ENCODE data around the gene CHCHD4. TPM values are rescaled to one million over a fixed set of nuclear protein-coding genes. Genes with fewer than 3 reads are reported as not detected.

CHCHD4 gene
- total RNA-seq, 1 experiment from 2014 or later: 27.5 TPM

DNA sequence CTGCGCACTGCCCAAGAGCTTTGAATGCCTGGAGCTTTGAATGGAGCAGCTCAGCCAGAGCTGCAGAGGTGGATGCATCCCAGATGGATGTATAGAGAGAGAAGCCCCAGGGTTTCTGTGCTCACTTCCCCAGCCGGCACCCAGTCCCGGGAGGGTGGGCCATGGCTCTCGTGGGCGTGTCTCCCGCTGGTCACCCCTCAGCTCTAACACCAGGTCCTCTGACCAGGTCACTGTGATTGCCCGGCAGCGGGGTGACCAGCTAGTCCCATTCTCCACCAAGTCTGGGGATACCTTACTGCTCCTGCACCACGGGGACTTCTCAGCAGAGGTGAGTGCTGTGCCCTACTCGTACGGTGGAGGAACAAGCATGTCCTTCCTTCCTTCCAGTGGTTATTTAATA, 10.9 kb upstream of the CHCHD4 start (continued):
- TF ChIP-seq, protein P1, sequence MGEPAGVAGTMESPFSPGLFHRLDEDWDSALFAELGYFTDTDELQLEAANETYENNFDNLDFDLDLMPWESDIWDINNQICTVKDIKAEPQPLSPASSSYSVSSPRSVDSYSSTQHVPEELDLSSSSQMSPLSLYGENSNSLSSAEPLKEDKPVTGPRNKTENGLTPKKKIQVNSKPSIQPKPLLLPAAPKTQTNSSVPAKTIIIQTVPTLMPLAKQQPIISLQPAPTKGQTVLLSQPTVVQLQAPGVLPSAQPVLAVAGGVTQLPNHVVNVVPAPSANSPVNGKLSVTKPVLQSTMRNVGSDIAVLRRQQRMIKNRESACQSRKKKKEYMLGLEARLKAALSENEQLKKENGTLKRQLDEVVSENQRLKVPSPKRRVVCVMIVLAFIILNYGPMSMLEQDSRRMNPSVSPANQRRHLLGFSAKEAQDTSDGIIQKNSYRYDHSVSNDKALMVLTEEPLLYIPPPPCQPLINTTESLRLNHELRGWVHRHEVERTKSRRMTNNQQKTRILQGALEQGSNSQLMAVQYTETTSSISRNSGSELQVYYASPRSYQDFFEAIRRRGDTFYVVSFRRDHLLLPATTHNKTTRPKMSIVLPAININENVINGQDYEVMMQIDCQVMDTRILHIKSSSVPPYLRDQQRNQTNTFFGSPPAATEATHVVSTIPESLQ (CRISPR knock-in tag; IDR thresholded peaks at IDR 0.05): no peak
- TF ChIP-seq ZNF423 (CRISPR knock-in tag; IDR thresholded peaks at IDR 0.05) (no peak), TEAD4 (CRISPR knock-in tag; IDR thresholded peaks at IDR 0.05) (no peak)
- TF ChIP-seq, protein P2, sequence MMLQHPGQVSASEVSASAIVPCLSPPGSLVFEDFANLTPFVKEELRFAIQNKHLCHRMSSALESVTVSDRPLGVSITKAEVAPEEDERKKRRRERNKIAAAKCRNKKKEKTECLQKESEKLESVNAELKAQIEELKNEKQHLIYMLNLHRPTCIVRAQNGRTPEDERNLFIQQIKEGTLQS (CRISPR knock-in tag; conservative IDR thresholded peaks at IDR 0.05): no peak

DNA sequence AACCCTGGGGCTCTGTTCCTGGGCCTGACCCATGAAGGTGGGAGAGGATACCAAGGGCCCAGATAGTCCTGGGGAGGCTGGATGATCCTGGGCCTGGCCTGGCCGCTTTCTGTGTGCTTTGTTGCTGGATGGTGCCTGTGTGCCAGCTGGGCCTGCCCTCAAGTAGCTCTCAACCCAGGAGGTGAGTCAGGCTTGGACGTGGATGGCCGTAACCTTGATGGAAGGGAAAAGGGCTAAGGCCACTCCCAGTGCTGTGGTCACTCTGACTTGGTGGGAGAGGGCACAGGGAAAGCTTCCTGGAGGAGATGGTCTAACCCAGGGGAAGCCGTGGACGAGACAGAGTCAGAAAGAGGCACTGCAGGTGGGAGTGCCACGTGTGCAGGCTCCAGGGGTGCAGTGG, 9.6 kb upstream of the CHCHD4 start:
- POLR2A ChIA-PET: no interaction called here
- H3K4me3 Mint-ChIP-seq: no peak overlapping the region
- no peaks in the 10 kb centered on the region for H3K4me1 Mint-ChIP-seq
- ATAC-seq (no peak), DNase-seq (ENCODE audit: low spot score) (no peak)
- H3K36me3 Mint-ChIP-seq: peaks cover 38% of the 10 kb centered on the region
- TF ChIP-seq, protein P3, sequence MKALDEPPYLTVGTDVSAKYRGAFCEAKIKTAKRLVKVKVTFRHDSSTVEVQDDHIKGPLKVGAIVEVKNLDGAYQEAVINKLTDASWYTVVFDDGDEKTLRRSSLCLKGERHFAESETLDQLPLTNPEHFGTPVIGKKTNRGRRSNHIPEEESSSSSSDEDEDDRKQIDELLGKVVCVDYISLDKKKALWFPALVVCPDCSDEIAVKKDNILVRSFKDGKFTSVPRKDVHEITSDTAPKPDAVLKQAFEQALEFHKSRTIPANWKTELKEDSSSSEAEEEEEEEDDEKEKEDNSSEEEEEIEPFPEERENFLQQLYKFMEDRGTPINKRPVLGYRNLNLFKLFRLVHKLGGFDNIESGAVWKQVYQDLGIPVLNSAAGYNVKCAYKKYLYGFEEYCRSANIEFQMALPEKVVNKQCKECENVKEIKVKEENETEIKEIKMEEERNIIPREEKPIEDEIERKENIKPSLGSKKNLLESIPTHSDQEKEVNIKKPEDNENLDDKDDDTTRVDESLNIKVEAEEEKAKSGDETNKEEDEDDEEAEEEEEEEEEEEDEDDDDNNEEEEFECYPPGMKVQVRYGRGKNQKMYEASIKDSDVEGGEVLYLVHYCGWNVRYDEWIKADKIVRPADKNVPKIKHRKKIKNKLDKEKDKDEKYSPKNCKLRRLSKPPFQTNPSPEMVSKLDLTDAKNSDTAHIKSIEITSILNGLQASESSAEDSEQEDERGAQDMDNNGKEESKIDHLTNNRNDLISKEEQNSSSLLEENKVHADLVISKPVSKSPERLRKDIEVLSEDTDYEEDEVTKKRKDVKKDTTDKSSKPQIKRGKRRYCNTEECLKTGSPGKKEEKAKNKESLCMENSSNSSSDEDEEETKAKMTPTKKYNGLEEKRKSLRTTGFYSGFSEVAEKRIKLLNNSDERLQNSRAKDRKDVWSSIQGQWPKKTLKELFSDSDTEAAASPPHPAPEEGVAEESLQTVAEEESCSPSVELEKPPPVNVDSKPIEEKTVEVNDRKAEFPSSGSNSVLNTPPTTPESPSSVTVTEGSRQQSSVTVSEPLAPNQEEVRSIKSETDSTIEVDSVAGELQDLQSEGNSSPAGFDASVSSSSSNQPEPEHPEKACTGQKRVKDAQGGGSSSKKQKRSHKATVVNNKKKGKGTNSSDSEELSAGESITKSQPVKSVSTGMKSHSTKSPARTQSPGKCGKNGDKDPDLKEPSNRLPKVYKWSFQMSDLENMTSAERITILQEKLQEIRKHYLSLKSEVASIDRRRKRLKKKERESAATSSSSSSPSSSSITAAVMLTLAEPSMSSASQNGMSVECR (CRISPR knock-in tag; IDR thresholded peaks at IDR 0.05; ENCODE audit: borderline replicate concordance): no peak
- TF ChIP-seq ZNF423 (CRISPR knock-in tag; IDR thresholded peaks at IDR 0.05) (no peak), GABPB1 (CRISPR knock-in tag; IDR thresholded peaks at IDR 0.05) (no peak), ZNF121 (CRISPR knock-in tag; IDR thresholded peaks at IDR 0.05) (no peak), HMGA2 (CRISPR knock-in tag; IDR thresholded peaks at IDR 0.05) (no peak), FOXP1 (CRISPR knock-in tag; IDR thresholded peaks at IDR 0.05; ENCODE audit: borderline replicate concordance) (no peak), RORB (CRISPR knock-in tag; IDR thresholded peaks at IDR 0.05) (no peak)
- TF ChIP-seq, protein P4, sequence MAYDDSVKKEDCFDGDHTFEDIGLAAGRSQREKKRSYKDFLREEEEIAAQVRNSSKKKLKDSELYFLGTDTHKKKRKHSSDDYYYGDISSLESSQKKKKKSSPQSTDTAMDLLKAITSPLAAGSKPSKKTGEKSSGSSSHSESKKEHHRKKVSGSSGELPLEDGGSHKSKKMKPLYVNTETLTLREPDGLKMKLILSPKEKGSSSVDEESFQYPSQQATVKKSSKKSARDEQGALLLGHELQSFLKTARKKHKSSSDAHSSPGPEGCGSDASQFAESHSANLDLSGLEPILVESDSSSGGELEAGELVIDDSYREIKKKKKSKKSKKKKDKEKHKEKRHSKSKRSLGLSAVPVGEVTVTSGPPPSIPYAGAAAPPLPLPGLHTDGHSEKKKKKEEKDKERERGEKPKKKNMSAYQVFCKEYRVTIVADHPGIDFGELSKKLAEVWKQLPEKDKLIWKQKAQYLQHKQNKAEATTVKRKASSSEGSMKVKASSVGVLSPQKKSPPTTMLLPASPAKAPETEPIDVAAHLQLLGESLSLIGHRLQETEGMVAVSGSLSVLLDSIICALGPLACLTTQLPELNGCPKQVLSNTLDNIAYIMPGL (CRISPR knock-in tag; IDR thresholded peaks at IDR 0.05): no peak
- TF ChIP-seq, protein P5, sequence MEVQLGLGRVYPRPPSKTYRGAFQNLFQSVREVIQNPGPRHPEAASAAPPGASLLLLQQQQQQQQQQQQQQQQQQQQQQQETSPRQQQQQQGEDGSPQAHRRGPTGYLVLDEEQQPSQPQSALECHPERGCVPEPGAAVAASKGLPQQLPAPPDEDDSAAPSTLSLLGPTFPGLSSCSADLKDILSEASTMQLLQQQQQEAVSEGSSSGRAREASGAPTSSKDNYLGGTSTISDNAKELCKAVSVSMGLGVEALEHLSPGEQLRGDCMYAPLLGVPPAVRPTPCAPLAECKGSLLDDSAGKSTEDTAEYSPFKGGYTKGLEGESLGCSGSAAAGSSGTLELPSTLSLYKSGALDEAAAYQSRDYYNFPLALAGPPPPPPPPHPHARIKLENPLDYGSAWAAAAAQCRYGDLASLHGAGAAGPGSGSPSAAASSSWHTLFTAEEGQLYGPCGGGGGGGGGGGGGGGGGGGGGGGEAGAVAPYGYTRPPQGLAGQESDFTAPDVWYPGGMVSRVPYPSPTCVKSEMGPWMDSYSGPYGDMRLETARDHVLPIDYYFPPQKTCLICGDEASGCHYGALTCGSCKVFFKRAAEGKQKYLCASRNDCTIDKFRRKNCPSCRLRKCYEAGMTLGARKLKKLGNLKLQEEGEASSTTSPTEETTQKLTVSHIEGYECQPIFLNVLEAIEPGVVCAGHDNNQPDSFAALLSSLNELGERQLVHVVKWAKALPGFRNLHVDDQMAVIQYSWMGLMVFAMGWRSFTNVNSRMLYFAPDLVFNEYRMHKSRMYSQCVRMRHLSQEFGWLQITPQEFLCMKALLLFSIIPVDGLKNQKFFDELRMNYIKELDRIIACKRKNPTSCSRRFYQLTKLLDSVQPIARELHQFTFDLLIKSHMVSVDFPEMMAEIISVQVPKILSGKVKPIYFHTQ (CRISPR knock-in tag; IDR thresholded peaks at IDR 0.05): no peak
- TF ChIP-seq, protein P6, sequence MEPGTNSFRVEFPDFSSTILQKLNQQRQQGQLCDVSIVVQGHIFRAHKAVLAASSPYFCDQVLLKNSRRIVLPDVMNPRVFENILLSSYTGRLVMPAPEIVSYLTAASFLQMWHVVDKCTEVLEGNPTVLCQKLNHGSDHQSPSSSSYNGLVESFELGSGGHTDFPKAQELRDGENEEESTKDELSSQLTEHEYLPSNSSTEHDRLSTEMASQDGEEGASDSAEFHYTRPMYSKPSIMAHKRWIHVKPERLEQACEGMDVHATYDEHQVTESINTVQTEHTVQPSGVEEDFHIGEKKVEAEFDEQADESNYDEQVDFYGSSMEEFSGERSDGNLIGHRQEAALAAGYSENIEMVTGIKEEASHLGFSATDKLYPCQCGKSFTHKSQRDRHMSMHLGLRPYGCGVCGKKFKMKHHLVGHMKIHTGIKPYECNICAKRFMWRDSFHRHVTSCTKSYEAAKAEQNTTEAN (CRISPR knock-in tag; IDR thresholded peaks at IDR 0.05): no peak
- TF ChIP-seq, protein P7, sequence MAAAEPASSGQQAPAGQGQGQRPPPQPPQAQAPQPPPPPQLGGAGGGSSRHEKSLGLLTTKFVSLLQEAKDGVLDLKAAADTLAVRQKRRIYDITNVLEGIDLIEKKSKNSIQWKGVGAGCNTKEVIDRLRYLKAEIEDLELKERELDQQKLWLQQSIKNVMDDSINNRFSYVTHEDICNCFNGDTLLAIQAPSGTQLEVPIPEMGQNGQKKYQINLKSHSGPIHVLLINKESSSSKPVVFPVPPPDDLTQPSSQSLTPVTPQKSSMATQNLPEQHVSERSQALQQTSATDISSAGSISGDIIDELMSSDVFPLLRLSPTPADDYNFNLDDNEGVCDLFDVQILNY (CRISPR knock-in tag; IDR thresholded peaks at IDR 0.05): no peak
- TF ChIP-seq, protein P8, sequence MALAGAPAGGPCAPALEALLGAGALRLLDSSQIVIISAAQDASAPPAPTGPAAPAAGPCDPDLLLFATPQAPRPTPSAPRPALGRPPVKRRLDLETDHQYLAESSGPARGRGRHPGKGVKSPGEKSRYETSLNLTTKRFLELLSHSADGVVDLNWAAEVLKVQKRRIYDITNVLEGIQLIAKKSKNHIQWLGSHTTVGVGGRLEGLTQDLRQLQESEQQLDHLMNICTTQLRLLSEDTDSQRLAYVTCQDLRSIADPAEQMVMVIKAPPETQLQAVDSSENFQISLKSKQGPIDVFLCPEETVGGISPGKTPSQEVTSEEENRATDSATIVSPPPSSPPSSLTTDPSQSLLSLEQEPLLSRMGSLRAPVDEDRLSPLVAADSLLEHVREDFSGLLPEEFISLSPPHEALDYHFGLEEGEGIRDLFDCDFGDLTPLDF (CRISPR knock-in tag; IDR thresholded peaks at IDR 0.05): no peak
- TF ChIP-seq, protein P9, sequence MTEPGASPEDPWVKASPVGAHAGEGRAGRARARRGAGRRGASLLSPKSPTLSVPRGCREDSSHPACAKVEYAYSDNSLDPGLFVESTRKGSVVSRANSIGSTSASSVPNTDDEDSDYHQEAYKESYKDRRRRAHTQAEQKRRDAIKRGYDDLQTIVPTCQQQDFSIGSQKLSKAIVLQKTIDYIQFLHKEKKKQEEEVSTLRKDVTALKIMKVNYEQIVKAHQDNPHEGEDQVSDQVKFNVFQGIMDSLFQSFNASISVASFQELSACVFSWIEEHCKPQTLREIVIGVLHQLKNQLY (CRISPR knock-in tag; IDR thresholded peaks at IDR 0.05): no peak
- TF ChIP-seq, protein P10, sequence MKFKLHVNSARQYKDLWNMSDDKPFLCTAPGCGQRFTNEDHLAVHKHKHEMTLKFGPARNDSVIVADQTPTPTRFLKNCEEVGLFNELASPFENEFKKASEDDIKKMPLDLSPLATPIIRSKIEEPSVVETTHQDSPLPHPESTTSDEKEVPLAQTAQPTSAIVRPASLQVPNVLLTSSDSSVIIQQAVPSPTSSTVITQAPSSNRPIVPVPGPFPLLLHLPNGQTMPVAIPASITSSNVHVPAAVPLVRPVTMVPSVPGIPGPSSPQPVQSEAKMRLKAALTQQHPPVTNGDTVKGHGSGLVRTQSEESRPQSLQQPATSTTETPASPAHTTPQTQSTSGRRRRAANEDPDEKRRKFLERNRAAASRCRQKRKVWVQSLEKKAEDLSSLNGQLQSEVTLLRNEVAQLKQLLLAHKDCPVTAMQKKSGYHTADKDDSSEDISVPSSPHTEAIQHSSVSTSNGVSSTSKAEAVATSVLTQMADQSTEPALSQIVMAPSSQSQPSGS (CRISPR knock-in tag; IDR thresholded peaks at IDR 0.05; ENCODE audit: borderline replicate concordance, low read depth): no peak
- CTCF ChIA-PET: interaction anchor here (1.3 to 1.5 kb wide), 2 partner anchors 69 to 238 kb away, joined by 4 read pairs; no protein-coding TSS in a partner anchor
- H3K9me3 Mint-ChIP-seq: no peaks in the 10 kb centered on the region
- no peaks in the 10 kb centered on the region for H3K27me3 Mint-ChIP-seq (ENCODE audit: low read depth)
- H3K27ac Mint-ChIP-seq: no peak overlapping the region
